Transverse colon (tissue), 4 donors: ENCODE results near the gene KLRF1. TPM values are rescaled to one million over a fixed set of nuclear protein-coding genes. Genes with fewer than 3 reads are reported as not detected.
A peak's percentile ranks its signal among the peaks of the same experiment; 100 is the strongest.

ENCODE experiments used
- DNase-seq: peaks from one replicate; pipeline ENCODE4 v3.0.0-alpha.2; 2019
- H3K27ac ChIP-seq, 4 donors: fragments of 200-600 bp; sonication (generic); 2 replicates each; pipeline ENCODE4 v1.5.1; 2016 to 2018; ENCODE audit warnings: inconsistent platforms in 4 of 4
- H3K27me3 ChIP-seq: fragments of 200-600 bp; sonication (generic); 2 replicates; pipeline ENCODE4 v1.5.1; 2017; ENCODE audit warnings: inconsistent platforms
- H3K36me3 ChIP-seq, 4 donors: fragments of 200-600 bp; sonication (generic); 2 replicates each; pipeline ENCODE4 v1.5.1; 2017 to 2019; ENCODE audit warnings: inconsistent platforms in 4 of 4
- H3K4me1 ChIP-seq, 4 donors: fragments of 200-600 bp; sonication (generic); 2 replicates each; pipeline ENCODE4 v1.5.1; 2017 to 2020; ENCODE audit warnings: inconsistent platforms in 4 of 4
- H3K4me3 ChIP-seq, 4 donors: fragments of 200-600 bp; sonication (generic); 1 replicate in 1 of 4; 2 replicates in 3 of 4; pipeline versions ENCODE4 v1.5.1 to v1.6.1; 2017 to 2019; ENCODE audit warnings: inconsistent platforms in 4 of 4
- H3K9me3 ChIP-seq, 2 donors: fragments of 200-600 bp; sonication (generic); 2 replicates each; pipeline ENCODE4 v1.5.1; 2017 to 2019; ENCODE audit warnings: inconsistent platforms in 2 of 2
- EP300 ChIP-seq: sonication (generic); formaldehyde crosslinking; IDR thresholded peaks from one replicate; pipeline ENCODE4 v1.6.1; 2017; ENCODE audit warnings: antibody characterized with exemption, low read depth
- POLR2A ChIP-seq: fragments of 450-650 bp; IDR thresholded peaks from one replicate; pipeline ENCODE4 v1.6.1; 2016; ENCODE audit warnings: antibody characterized with exemption, mild to moderate bottlenecking, moderate library complexity
- POLR2AphosphoS5 ChIP-seq, 3 donors: sonication (generic); formaldehyde crosslinking; IDR thresholded peaks; one replicate each; pipeline ENCODE4 v1.6.1; 2016; ENCODE audit warnings: antibody characterized with exemption in 3 of 3
- WGBS, 2 donors: methylation state at CpG; one replicate each; pipeline ENCODE4 v1.1.5; 2018; ENCODE audit warnings: low coverage in 1 of 2; 5-methylcytosine and 5-hydroxymethylcytosine counted together
- in situ Hi-C, 4 donors: fragments of 200-750 bp; cut with MboI; loops; one replicate each; pipeline versions ENCODE4 v1.15.0 to v1.15.1; 2017; ENCODE audit warnings: low sequenced_read_pairs in 3 of 4, low pct_ligation_motif_present in 1 of 4, low pct_unique_long_range_greater_than_20kb in 1 of 4
- intact Hi-C: fragments of 100-400 bp; cut with DNase I; formaldehyde crosslinking; loops from one replicate; pipeline ENCODE4 v1.15.1; 2023; ENCODE audit warnings: low total_unique reads
- total RNA-seq, 4 donors: library from RNA; depleted of rRNA; stranded (reverse); fragments of >200 nt; gene quantifications; one replicate each; pipeline ENCODE4 v1.1.0, GENCODE V29; 2016
- TF ChIP-seq, protein P1 (sequence below), 5 experiments: fragments of 200-600 bp in 3 of 5; fragments of 450-650 bp in 2 of 5; sonication (generic) in 3 of 5; IDR thresholded peaks; 1 replicate in 2 of 5; 2 replicates in 3 of 5; pipeline ENCODE4 v1.5.1; 2016 to 2017; ENCODE audit warnings: antibody characterized with exemption in 5 of 5, inconsistent platforms in 3 of 5, mild to moderate bottlenecking in 2 of 5, moderate library complexity in 1 of 5

KLRF1 gene
- total RNA-seq, 4 donors from 2014 or later, result not detected

DNA sequence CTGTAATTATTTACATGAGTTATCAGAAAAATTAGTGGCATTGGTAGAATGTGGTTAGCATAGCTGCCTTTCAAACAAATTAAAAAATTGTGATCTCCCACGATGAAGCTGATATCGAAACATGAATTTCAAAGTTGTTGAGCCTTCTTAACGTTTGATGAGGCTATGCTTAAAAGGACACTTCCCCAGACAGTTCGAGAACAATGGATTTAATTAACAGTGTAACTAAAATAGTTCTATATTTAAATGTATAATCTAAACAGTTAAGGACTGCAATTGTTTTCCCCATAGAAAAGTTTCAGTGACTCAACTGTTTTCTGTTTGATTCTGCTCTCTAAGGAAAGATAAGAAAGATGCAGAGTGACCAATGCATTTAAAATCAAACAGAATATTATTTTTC lies 40.2 kb downstream of the KLRF1 start:
- intact Hi-C loops, result no loop called here
- TF ChIP-seq, protein P1, sequence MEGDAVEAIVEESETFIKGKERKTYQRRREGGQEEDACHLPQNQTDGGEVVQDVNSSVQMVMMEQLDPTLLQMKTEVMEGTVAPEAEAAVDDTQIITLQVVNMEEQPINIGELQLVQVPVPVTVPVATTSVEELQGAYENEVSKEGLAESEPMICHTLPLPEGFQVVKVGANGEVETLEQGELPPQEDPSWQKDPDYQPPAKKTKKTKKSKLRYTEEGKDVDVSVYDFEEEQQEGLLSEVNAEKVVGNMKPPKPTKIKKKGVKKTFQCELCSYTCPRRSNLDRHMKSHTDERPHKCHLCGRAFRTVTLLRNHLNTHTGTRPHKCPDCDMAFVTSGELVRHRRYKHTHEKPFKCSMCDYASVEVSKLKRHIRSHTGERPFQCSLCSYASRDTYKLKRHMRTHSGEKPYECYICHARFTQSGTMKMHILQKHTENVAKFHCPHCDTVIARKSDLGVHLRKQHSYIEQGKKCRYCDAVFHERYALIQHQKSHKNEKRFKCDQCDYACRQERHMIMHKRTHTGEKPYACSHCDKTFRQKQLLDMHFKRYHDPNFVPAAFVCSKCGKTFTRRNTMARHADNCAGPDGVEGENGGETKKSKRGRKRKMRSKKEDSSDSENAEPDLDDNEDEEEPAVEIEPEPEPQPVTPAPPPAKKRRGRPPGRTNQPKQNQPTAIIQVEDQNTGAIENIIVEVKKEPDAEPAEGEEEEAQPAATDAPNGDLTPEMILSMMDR (IDR thresholded peaks at IDR 0.05), result no peak
- TF ChIP-seq POLR2A, result no peak
- no peak for TF ChIP-seq EP300
- no peak for TF ChIP-seq POLR2AphosphoS5 (IDR thresholded peaks at IDR 0.05)
- H3K9me3 ChIP-seq, result peaks cover 0 to 4% of the 10 kb centered on the region in 2 donors
- peak overlapping the region; percentile 21 to 85 (median 65) for H3K27ac ChIP-seq
- no peak for DNase-seq
- H3K4me1 ChIP-seq, result peaks cover 0 to 8% (median 0%) of the 10 kb centered on the region in 4 donors
- WGBS, 2 donors, result 38 to 49% methylated on average over 4 of the region's 4 CpGs
- H3K27me3 ChIP-seq, result no peaks in the 10 kb centered on the region
- in situ Hi-C loops, result no loop called here
- peak overlapping the region in 3 of 4 donors; percentile 3 to 50 (median 44) for H3K4me3 ChIP-seq
- H3K36me3 ChIP-seq, result no peaks in the 10 kb centered on the region

DNA sequence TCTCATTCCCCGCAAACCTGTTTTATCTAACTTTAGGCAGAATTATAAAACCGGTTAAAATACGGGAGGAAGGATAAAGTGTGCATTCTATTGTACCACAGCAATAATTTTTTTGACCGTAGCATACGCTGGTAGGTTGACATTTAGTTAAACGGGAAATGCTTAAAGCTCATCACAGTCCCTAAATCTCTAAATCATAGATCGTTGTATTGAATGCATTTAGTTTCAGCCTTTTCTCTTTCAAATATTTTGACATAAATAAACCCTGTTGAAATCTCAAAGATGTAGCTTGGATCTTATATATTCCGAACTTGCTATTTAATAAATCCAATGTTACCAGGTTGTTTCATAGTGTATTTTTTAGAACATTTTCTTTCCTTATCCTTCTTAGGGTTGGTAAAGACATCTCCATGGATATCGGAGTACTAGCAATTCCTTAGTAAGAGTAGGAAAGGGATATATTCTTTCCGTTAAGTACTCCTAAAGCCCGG lies 41.1 kb downstream of the KLRF1 start:
- in situ Hi-C loops, result no loop called here
- Histone ChIP-seq H3K4me1 (peaks cover 0 to 8% (median 0%) of the 10 kb centered on the region in 4 donors), H3K4me3 (peak overlapping the region in 3 of 4 donors; percentile 31 to 50 (median 44)), H3K27ac (peak overlapping the region; percentile 65 to 85 (median 82)), H3K36me3 (no peaks in the 10 kb centered on the region), H3K9me3 (peaks cover 0 to 4% of the 10 kb centered on the region in 2 donors), H3K27me3 (no peaks in the 10 kb centered on the region)
- intact Hi-C loops, result no loop called here
- DNase-seq, result no peak
- no peak for TF ChIP-seq POLR2AphosphoS5 (IDR thresholded peaks at IDR 0.05)
- no peak for TF ChIP-seq EP300
- TF ChIP-seq, protein P1 (IDR thresholded peaks at IDR 0.05), result no peak
- no peak for TF ChIP-seq POLR2A
- 53 to 63% methylated on average over 11 of the region's 11 CpGs for WGBS, 2 donors

GRCh38 chr12:9868951-9869306 lies 41.6 kb downstream of the KLRF1 start:
- Histone ChIP-seq H3K4me3 (peak overlapping the region in 3 of 4 donors; percentile 31 to 50 (median 44)), H3K4me1 (peaks cover 0 to 8% (median 0%) of the 10 kb centered on the region in 4 donors), H3K27me3 (no peaks in the 10 kb centered on the region), H3K27ac (peak overlapping the region; percentile 65 to 85 (median 82)), H3K9me3 (no peaks in the 10 kb centered on the region), H3K36me3 (no peaks in the 10 kb centered on the region)
- intact Hi-C loops (no loop called here), in situ Hi-C loops (no loop called here)
- DNase-seq, result no peak
- WGBS, 2 donors, result 39 to 41% methylated on average over 4 of the region's 4 CpGs
- no peak for TF ChIP-seq EP300
- TF ChIP-seq, protein P1 (IDR thresholded peaks at IDR 0.05), result no peak

- H3K4me3 ChIP-seq, result peak within 1 kb of the TSS; percentile 12 to 50 (median 38)
- H3K4me1 ChIP-seq, result peaks cover 0 to 8% (median 0%) of the 10 kb centered on the region in 4 donors
- no peak for DNase-seq
- TF ChIP-seq POLR2A, result peak; percentile 66
- TF ChIP-seq, protein P1 (IDR thresholded peaks at IDR 0.05), result no peak
- no peak for TF ChIP-seq EP300
- peak; percentile 51 to 82 (median 76) for TF ChIP-seq POLR2AphosphoS5 (IDR thresholded peaks at IDR 0.05)
- no peaks in the 10 kb centered on the region for H3K9me3 ChIP-seq
- 2 to 7% methylated on average over 11 of the region's 11 CpGs for WGBS, 2 donors
- in situ Hi-C loops, result no loop called here
- H3K27me3 ChIP-seq, result no peaks in the 10 kb centered on the region
- peak within 1 kb of the TSS; percentile 65 to 85 (median 82) for H3K27ac ChIP-seq
- no peaks in the 10 kb centered on the region for H3K36me3 ChIP-seq
- intact Hi-C loops, result no loop called here
These were observed 42.3 kb downstream of the KLRF1 start, which contains the start of gene CLEC2B for GRCh38 chr12:9869307-9870161. CLEC2B (minus strand) TSS chr12:9869354.
